ENCODE results near the gene MAPRE2. TPM values are rescaled to one million over a fixed set of nuclear protein-coding genes. Genes with fewer than 3 reads are reported as not detected.

Gene MAPRE2
- total and polyA plus RNA-seq, 2 experiments from 2014 or later: 11.2 to 16.1 TPM

DNA sequence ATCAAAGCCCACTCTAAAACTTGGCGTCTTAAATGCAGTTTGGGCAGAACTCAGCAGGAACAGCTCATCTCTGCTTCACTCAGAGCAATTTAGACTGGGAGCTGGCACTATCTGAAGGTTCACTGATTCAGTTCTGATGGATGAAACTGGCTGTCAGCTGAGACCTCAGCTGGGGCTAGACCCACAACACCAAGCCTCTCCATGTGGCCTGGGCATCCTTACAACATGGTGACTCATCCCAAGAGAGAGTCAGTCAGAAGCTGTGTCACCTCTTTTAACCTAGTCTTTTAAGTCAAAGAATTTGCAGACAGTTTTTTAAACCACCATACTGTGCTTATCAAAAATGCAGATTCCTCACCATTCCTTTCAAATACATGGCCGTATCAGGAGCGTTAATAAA lies 137.0 kb downstream of the MAPRE2 start:
- Histone ChIP-seq H4K20me1 (ENCODE audit: insufficient read depth) (no peaks in the 10 kb centered on the region), H3K9me3 (ENCODE audit: low read depth) (no peaks in the 10 kb centered on the region), H2AFZ (no peak overlapping the region), H3K36me3 (ENCODE audit: low read depth) (no peaks in the 10 kb centered on the region), H3K4me1 (ENCODE audit: insufficient read depth) (peaks cover 10% of the 10 kb centered on the region), H3K27me3 (replicated peaks; ENCODE audit: insufficient read depth) (no peaks in the 10 kb centered on the region), H3F3A (ENCODE audit: insufficient read depth) (peaks cover 9% of the 10 kb centered on the region; the same call in 1 of the 2 replicates), H3K9ac (no peak overlapping the region), H3K9me2 (ENCODE audit: insufficient read depth) (no peaks in the 10 kb centered on the region), H3K4me2 (ENCODE audit: unreplicated experiment) (no peak overlapping the region), H3K27ac (no peak overlapping the region), H3K4me3 (no peak overlapping the region), H3K79me2 (ENCODE audit: insufficient read depth) (no peaks in the 10 kb centered on the region)
- whole genome bisulfite sequencing, 2 experiments (ENCODE audit: low coverage in 1 of 2, low lambda C conversion rate in 2 of 2, missing lambda C conversion rate in 2 of 2): 11 to 15% methylated on average over 3 of the region's 3 CpGs
- TF ChIP-seq EZH2phosphoT487 (IDR thresholded peaks at IDR 0.05; ENCODE audit: insufficient read depth, low read depth) (no peak), EZH2 (IDR thresholded peaks at IDR 0.05; ENCODE audit: insufficient read depth, poor library complexity, severe bottlenecking) (no peak)
- DNase-seq: peak; percentile 84
- in situ Hi-C loops (cut with MboI): no loop called here

DNA sequence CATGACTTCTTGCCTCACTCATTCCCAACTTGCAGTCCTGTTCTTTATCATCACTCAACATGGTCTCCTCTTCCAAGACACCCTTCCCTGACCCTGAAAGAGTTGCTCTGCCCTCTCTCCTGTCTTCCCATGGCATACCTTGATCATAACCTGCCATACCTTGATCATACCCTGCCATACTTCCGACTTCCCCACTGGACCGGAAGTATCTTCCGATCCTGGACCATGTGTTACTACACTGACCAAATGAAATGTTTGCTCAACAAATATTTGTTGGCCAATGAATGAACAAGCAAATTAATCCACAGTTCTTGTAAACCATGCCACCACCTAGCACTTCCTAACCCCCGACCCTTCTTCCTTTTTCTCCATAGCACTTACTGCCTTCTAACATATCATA lies 138.7 kb downstream of the MAPRE2 start:
- in situ Hi-C loops (cut with MboI): no loop called here
- TF ChIP-seq EZH2phosphoT487 (IDR thresholded peaks at IDR 0.05; ENCODE audit: insufficient read depth, low read depth): no peak
- no peak for TF ChIP-seq EZH2 (IDR thresholded peaks at IDR 0.05; ENCODE audit: insufficient read depth, poor library complexity, severe bottlenecking)
- Histone ChIP-seq H3K9me3 (ENCODE audit: low read depth) (no peaks in the 10 kb centered on the region), H2AFZ (no peak overlapping the region), H3K9me2 (ENCODE audit: insufficient read depth) (no peaks in the 10 kb centered on the region), H3K4me3 (no peak overlapping the region), H3K27me3 (replicated peaks; ENCODE audit: insufficient read depth) (no peaks in the 10 kb centered on the region), H3K4me2 (ENCODE audit: unreplicated experiment) (no peak overlapping the region), H4K20me1 (ENCODE audit: insufficient read depth) (no peaks in the 10 kb centered on the region), H3K27ac (no peak overlapping the region), H3K36me3 (ENCODE audit: low read depth) (no peaks in the 10 kb centered on the region), H3F3A (ENCODE audit: insufficient read depth) (peaks cover 9% of the 10 kb centered on the region; the same call in 1 of the 2 replicates), H3K4me1 (ENCODE audit: insufficient read depth) (peaks cover 10% of the 10 kb centered on the region), H3K9ac (no peak overlapping the region), H3K79me2 (ENCODE audit: insufficient read depth) (no peaks in the 10 kb centered on the region)
- 94 to 96% methylated on average over 4 of the region's 4 CpGs for WGBS, 2 experiments (ENCODE audit: low coverage in 1 of 2, low lambda C conversion rate in 2 of 2, missing lambda C conversion rate in 2 of 2)
- no peak for DNase-seq

DNA sequence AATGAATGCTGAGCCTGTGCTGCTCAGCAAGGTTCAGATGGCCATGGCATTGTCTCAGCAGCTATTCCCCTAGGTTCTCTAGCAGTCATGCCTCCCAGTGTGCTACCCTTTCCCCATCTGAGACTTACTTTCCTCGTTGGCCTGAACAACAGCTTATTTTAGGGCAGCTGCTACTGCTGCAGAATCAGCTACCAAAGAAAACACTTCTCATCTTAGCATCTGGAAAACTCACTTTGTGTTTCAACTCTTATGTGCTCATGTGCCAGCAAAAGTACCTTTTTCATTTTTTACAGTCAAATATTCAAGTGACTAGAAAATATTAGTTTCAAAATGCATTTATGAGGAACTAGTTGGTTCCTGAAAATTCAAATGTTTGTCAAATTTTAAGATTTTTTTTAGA lies 139.2 kb downstream of the MAPRE2 start:
- H3K79me2 ChIP-seq (ENCODE audit: insufficient read depth): no peaks in the 10 kb centered on the region
- no peak overlapping the region for H3K4me2 ChIP-seq (ENCODE audit: unreplicated experiment)
- TF ChIP-seq EZH2 (IDR thresholded peaks at IDR 0.05; ENCODE audit: insufficient read depth, poor library complexity, severe bottlenecking): no peak
- TF ChIP-seq EZH2phosphoT487 (IDR thresholded peaks at IDR 0.05; ENCODE audit: insufficient read depth, low read depth): no peak
- DNase-seq: no peak
- 58 to 69% methylated on average over 1 of the region's 1 CpG for WGBS, 2 experiments (ENCODE audit: low coverage in 1 of 2, low lambda C conversion rate in 2 of 2, missing lambda C conversion rate in 2 of 2)
- H3K27ac ChIP-seq: no peak overlapping the region
- H4K20me1 ChIP-seq (ENCODE audit: insufficient read depth): no peaks in the 10 kb centered on the region
- no peak overlapping the region for H3K9ac ChIP-seq
- in situ Hi-C loops (cut with MboI): no loop called here
- H3K9me2 ChIP-seq (ENCODE audit: insufficient read depth): no peaks in the 10 kb centered on the region
- peaks cover 10% of the 10 kb centered on the region for H3K4me1 ChIP-seq (ENCODE audit: insufficient read depth)
- H3F3A ChIP-seq (ENCODE audit: insufficient read depth): peaks cover 9% of the 10 kb centered on the region; the same call in 1 of the 2 replicates
- no peak overlapping the region for H3K4me3 ChIP-seq
- no peak overlapping the region for H2AFZ ChIP-seq
- H3K9me3 ChIP-seq (ENCODE audit: low read depth): no peaks in the 10 kb centered on the region
- H3K36me3 ChIP-seq (ENCODE audit: low read depth): no peaks in the 10 kb centered on the region
- no peaks in the 10 kb centered on the region for H3K27me3 ChIP-seq (replicated peaks; ENCODE audit: insufficient read depth)

DNA sequence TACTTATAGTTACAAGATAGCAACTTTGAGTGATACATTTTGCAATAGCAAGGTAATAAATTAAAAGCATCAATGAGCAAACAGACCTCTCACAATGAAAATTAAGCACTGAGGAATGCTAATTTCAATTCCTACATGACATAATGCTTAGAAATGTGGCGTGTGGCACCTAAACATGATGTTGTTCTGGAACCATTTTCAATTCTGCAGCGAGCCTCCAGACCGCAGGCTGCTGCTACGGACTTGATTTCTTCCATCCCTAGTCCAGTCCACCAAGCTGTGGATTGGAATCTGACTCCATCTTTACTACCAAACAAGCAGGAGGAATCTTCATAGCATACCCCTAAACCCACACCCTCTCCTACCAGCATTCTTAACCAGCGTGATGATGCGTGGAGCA lies 140.9 kb downstream of the MAPRE2 start:
- 87 to 88% methylated on average over 6 of the region's 6 CpGs for WGBS, 2 experiments (ENCODE audit: low coverage in 1 of 2, low lambda C conversion rate in 2 of 2, missing lambda C conversion rate in 2 of 2)
- Histone ChIP-seq H3K4me1 (ENCODE audit: insufficient read depth) (peaks cover 10% of the 10 kb centered on the region), H3K36me3 (ENCODE audit: low read depth) (no peaks in the 10 kb centered on the region), H2AFZ (no peak overlapping the region), H3K9ac (no peak overlapping the region), H3K4me2 (ENCODE audit: unreplicated experiment) (no peak overlapping the region), H3K9me2 (ENCODE audit: insufficient read depth) (no peaks in the 10 kb centered on the region), H3F3A (ENCODE audit: insufficient read depth) (peaks cover 9% of the 10 kb centered on the region; the same call in 1 of the 2 replicates), H3K27me3 (replicated peaks; ENCODE audit: insufficient read depth) (no peaks in the 10 kb centered on the region), H3K79me2 (ENCODE audit: insufficient read depth) (no peaks in the 10 kb centered on the region), H3K4me3 (no peak overlapping the region), H3K27ac (no peak overlapping the region), H3K9me3 (ENCODE audit: low read depth) (no peaks in the 10 kb centered on the region), H4K20me1 (ENCODE audit: insufficient read depth) (no peaks in the 10 kb centered on the region)
- DNase-seq: no peak
- in situ Hi-C loops (cut with MboI): no loop called here
- TF ChIP-seq EZH2phosphoT487 (IDR thresholded peaks at IDR 0.05; ENCODE audit: insufficient read depth, low read depth) (no peak), EZH2 (IDR thresholded peaks at IDR 0.05; ENCODE audit: insufficient read depth, poor library complexity, severe bottlenecking) (no peak)

- H3K9ac ChIP-seq: no peak overlapping the region
- H3K79me2 ChIP-seq (ENCODE audit: insufficient read depth): no peaks in the 10 kb centered on the region
- H4K20me1 ChIP-seq (ENCODE audit: insufficient read depth): no peaks in the 10 kb centered on the region
- H2AFZ ChIP-seq: no peak overlapping the region
- H3F3A ChIP-seq (ENCODE audit: insufficient read depth): no peaks in the 10 kb centered on the region
- H3K9me2 ChIP-seq (ENCODE audit: insufficient read depth): no peaks in the 10 kb centered on the region
- no peaks in the 10 kb centered on the region for H3K36me3 ChIP-seq (ENCODE audit: low read depth)
- no peak for TF ChIP-seq EZH2 (IDR thresholded peaks at IDR 0.05; ENCODE audit: insufficient read depth, poor library complexity, severe bottlenecking)
- TF ChIP-seq EZH2phosphoT487 (IDR thresholded peaks at IDR 0.05; ENCODE audit: insufficient read depth, low read depth): no peak
- no peak overlapping the region for H3K4me2 ChIP-seq (ENCODE audit: unreplicated experiment)
- in situ Hi-C loops (cut with MboI): no loop called here
- no peaks in the 10 kb centered on the region for H3K27me3 ChIP-seq (replicated peaks; ENCODE audit: insufficient read depth)
- H3K4me1 ChIP-seq (ENCODE audit: insufficient read depth): no peaks in the 10 kb centered on the region
- no peak overlapping the region for H3K27ac ChIP-seq
- no peaks in the 10 kb centered on the region for H3K9me3 ChIP-seq (ENCODE audit: low read depth)
- no peak overlapping the region for H3K4me3 ChIP-seq
- WGBS, 2 experiments (ENCODE audit: low coverage in 1 of 2, low lambda C conversion rate in 2 of 2, missing lambda C conversion rate in 2 of 2): 40 to 43% methylated on average over 5 of the region's 5 CpGs
- no peak for DNase-seq
Observed at GRCh38 chr18:35183886-35184285, 142.7 kb downstream of the MAPRE2 start.
